Astrocyte of the spinal cord (primary cell): ENCODE data around the gene NDUFB3.

Source experiments
- DNase-seq: peaks from one replicate; pipeline ENCODE4 v3.0.0; 2011; ENCODE audit warnings: low read depth, low spot score
- H3K4me3 ChIP-seq: 2 replicates; pipeline ENCODE4 v1.5.1; 2011; ENCODE audit warnings: low read depth, mild to moderate bottlenecking, low read length, moderate library complexity
- CTCF ChIP-seq: IDR thresholded peaks from 2 replicates; pipeline ENCODE4 v1.5.1; 2012; ENCODE audit warnings: low read depth, mild to moderate bottlenecking, low read length, inconsistent platforms
- in situ Hi-C: cut with HindIII; loops from 2 replicates; pipeline ENCODE4 v1.10.0; 2017; ENCODE audit warnings: low sequenced_read_pairs

Gene NDUFB3

DNA sequence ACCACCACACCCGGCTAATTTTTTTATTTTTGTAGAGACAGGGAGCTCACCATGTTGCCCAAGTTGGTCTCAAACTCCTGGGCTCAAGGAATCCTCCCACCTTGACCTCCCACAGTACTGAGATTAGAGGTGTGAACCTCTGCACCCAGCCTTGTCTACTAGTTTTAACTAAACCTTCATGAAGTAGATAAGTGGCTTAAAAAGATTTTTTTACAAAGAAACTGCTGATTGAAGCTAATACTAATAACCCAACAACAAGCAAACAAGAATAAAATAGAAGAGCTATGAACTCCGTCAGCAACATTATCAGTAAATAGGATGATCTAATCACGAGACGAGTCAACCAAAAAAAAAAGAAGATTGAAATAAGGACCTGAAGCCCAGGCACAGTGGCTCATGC is 18.8 kb downstream of the NDUFB3 start:
- H3K4me3 ChIP-seq = no peak overlapping the region
- in situ Hi-C loops = no loop called here
- no peak for DNase-seq
- no peak for TF ChIP-seq CTCF

DNA sequence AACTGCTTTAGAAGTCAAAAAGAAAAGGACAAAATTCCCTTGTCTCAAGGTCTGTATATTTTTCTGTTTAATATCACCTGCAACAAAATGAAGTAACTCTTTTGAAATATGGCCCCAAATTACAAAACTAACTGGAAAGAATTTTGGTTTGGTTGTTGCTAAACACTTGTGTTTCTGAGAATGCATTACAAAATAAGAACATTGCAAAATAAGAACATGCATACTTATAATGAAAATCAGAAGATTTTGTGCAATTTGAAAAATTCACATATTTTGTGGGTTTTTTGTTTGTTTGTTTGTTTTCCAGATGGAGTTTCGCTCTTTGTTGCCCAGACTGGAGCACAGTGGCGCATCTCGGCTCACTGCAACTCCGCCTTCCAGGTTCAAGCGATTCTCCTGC is 21.8 kb downstream of the NDUFB3 start:
- no peak overlapping the region for H3K4me3 ChIP-seq
- in situ Hi-C loops = no loop called here
- no peak for DNase-seq
- no peak for TF ChIP-seq CTCF

DNA sequence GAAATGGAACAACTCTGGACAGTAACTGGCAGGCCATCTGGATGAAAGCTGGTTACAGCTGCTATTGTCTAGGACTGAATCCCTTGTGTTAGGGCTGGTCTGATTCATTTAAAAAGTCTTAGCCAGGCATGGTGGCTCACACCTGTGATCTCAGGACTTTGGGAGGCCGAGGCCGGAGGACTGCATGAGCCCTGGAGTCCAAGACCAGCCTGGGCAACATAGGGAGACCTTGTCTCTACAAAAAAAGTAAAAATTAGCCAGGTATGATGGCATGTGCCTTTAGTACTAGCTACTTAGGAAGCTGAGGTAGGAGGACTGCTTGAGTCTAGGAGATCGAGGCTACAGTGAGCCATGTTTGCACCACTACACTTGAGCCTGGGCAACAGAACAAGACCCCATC is 28.7 kb downstream of the NDUFB3 start:
- DNase-seq = no peak
- in situ Hi-C loops = no loop called here
- no peak for TF ChIP-seq CTCF
- H3K4me3 ChIP-seq = no peak overlapping the region

DNA sequence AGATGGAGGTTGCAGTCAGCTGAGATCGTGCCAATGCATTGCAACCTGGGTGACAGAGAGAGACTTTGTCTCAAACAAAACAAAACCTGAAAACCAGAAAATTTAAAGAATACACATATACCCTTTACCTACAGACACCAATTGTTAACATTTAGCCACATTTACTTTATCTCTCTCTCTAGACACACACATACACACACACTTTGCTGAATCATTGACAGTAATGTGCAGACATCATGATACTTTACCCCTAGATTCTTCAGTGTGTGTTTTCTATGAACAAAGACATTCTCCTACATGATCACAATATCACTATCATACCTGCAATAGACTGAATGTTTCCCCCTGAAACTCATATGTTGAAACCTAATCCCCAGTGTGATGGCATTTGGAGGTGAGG is 34.0 kb downstream of the NDUFB3 start:
- H3K4me3 ChIP-seq = no peak overlapping the region
- in situ Hi-C loops = no loop called here
- no peak for TF ChIP-seq CTCF
- no peak for DNase-seq

- DNase-seq = no peak
- in situ Hi-C loops = no loop called here
- no peak overlapping the region for H3K4me3 ChIP-seq
- TF ChIP-seq CTCF = no peak
Measured at GRCh38 chr2:201107624-201108023, 35.8 kb downstream of the NDUFB3 start.

DNA sequence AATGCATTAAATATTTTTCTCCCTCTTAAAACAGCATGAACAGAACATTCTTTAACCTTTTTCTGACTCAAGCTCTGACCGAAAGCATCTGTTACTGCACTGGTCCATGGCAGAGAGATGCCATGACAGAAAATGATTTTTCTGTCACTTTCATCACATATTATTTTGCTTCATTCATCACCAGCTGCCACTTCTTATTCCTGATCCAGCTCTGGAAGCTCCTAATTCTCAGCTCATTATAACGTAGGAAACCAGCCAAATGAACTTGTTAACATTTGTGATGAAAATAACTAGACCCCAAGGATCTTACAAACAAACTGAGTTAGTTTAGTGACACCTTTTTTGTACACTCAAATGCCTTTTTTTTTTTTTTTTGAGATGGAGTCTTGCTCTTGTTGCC is 36.5 kb downstream of the NDUFB3 start:
- DNase-seq = no peak
- in situ Hi-C loops = no loop called here
- no peak overlapping the region for H3K4me3 ChIP-seq
- no peak for TF ChIP-seq CTCF

DNA sequence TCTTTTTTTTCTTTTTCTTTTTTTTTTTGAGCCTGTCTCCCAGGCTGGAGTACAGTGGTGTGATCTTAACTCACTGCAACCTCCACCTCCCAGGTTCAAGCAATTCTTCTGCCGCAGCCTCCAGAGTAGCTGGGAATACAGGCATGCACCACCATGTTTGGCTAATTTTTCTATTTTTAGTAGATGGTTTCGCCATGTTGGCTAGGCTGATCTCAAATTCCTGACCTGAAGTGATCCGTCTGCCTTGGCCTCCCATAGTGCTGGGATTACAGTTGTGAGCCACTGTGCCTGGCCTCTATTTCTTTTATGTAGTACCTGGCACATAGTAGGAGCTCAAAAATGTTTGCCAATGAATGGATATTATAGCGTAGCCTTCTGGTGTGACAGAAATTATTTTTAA is 37.4 kb downstream of the NDUFB3 start:
- DNase-seq = no peak
- TF ChIP-seq CTCF = no peak
- H3K4me3 ChIP-seq = no peak overlapping the region
- in situ Hi-C loops = no loop called here
